T-cell (primary cell): ENCODE measurements around the gene LIMK1. TPM values are rescaled to one million over a fixed set of nuclear protein-coding genes. Genes with fewer than 3 reads are reported as not detected.

Source experiments
- ATAC-seq, 4 experiments: fragments of 200-7000 bp in 3 of 4; fragments of 150-1000 bp in 1 of 4; cut with Tn5 transposase; replicated peaks in 1 of 4; 1 replicate in 3 of 4; 2 replicates in 1 of 4; pipeline ENCODE4 v1.10.0; 2021; ENCODE audit warnings: moderate library complexity in 3 of 4, mild to moderate bottlenecking in 2 of 4, moderate number of reproducible peaks in 1 of 4
- CTCF ChIA-PET, 2 donors: fragments of 300-600 bp; sonication (Branson Sonifier 250); formaldehyde crosslinking; loops; one replicate each; lab custom pipeline; 2022; ENCODE audit warnings: antibody characterized with exemption in 2 of 2; lab: Charles Lee
- POLR2A ChIA-PET, 2 donors: fragments of 300-600 bp; sonication (Branson Sonifier 250); formaldehyde crosslinking; loops; one replicate each; lab custom pipeline; 2022; ENCODE audit warnings: antibody characterized with exemption in 2 of 2; lab: Charles Lee
- DNase-seq, 35 experiments: peaks; one replicate each; pipeline versions ENCODE4 v3.0.0 to v3.0.0-alpha.2; 2013 to 2023
- H3K27ac ChIP-seq: one replicate; pipeline ENCODE4 v1.5.1; 2013; ENCODE audit warnings: low read length
- H3K27me3 ChIP-seq, 2 experiments: replicated peaks in 1 of 2; 1 replicate in 1 of 2; 2 replicates in 1 of 2; pipeline versions ENCODE4 v1.6.1 to v1.7.0; 2013; ENCODE audit warnings: low read length in 1 of 2, mixed read lengths in 1 of 2; ENCODE audit not compliant: control insufficient read depth in 2 of 2, insufficient read depth in 2 of 2; ENCODE audit errors: extremely low read depth in 1 of 2
- H3K36me3 ChIP-seq, 2 donors: 1 replicate in 1 of 2; 2 replicates in 1 of 2; pipeline versions ENCODE4 v1.6.1 to v1.7.0; 2013; ENCODE audit warnings: low read length in 1 of 2; ENCODE audit not compliant: control insufficient read depth in 2 of 2, insufficient read depth in 1 of 2; ENCODE audit errors: extremely low read depth in 1 of 2
- H3K4me1 ChIP-seq, 2 experiments: 1 replicate in 1 of 2; 2 replicates in 1 of 2; pipeline versions ENCODE4 v1.6.1 to v1.7.0; 2013; ENCODE audit warnings: low read length in 2 of 2, mixed read lengths in 1 of 2; ENCODE audit not compliant: insufficient read depth in 2 of 2, control insufficient read depth in 1 of 2; ENCODE audit errors: extremely low read depth in 1 of 2
- H3K4me3 ChIP-seq, 2 donors: 1 replicate in 1 of 2; 2 replicates in 1 of 2; pipeline versions ENCODE4 v1.5.1 to v1.7.0; 2013; ENCODE audit warnings: mild to moderate bottlenecking in 2 of 2, low read length in 1 of 2, moderate library complexity in 1 of 2; ENCODE audit not compliant: control insufficient read depth in 1 of 2; ENCODE audit errors: extremely low read depth in 1 of 2
- H3K9me3 ChIP-seq: 2 replicates; pipeline ENCODE4 v1.7.0; 2013
- H3K27ac Mint-ChIP-seq, 2 donors: one replicate each; pipeline ENCODE4 v1.8.0; 2020 to 2021; ENCODE audit warnings: mild to moderate bottlenecking in 2 of 2, mixed read lengths in 2 of 2
- H3K27me3 Mint-ChIP-seq, 2 donors: one replicate each; pipeline ENCODE4 v1.8.0; 2021 to 2022; ENCODE audit warnings: mixed read lengths in 2 of 2
- H3K36me3 Mint-ChIP-seq: one replicate; pipeline ENCODE4 v1.8.0; 2021; ENCODE audit warnings: mixed read lengths
- H3K4me1 Mint-ChIP-seq, 3 donors: one replicate each; pipeline ENCODE4 v1.8.0; 2020 to 2022; ENCODE audit warnings: mixed read lengths in 3 of 3, mild to moderate bottlenecking in 1 of 3
- H3K4me3 Mint-ChIP-seq, 3 donors: one replicate each; pipeline ENCODE4 v1.8.0; 2020 to 2022; ENCODE audit warnings: mild to moderate bottlenecking in 3 of 3, mixed read lengths in 3 of 3, moderate library complexity in 3 of 3
- H3K9me3 Mint-ChIP-seq, 3 donors: one replicate each; pipeline ENCODE4 v1.8.0; 2020 to 2022; ENCODE audit warnings: mixed read lengths in 3 of 3
- WGBS: methylation state at CpG from one replicate; pipeline ENCODE4 v1.1.5; 2013; ENCODE audit warnings: missing lambda C conversion rate; ENCODE audit not compliant: insufficient coverage; 5-methylcytosine and 5-hydroxymethylcytosine counted together
- total RNA-seq, 35 experiments: library from RNA in 6 of 35; stranded (reverse) in 6 of 35; fragments of 120-200 nt in 1 of 35; gene quantifications; one replicate each; pipeline versions ENCODE4 v1.2.1 to v1.2.4 and lab custom pipeline; 2013 to 2026

LIMK1 gene
- total RNA-seq, 5 donors from 2014 or later (not counting 1 experiment from before 2014, with no cell fraction given), result 13.5 to 24.9 (median 18.4) TPM

DNA sequence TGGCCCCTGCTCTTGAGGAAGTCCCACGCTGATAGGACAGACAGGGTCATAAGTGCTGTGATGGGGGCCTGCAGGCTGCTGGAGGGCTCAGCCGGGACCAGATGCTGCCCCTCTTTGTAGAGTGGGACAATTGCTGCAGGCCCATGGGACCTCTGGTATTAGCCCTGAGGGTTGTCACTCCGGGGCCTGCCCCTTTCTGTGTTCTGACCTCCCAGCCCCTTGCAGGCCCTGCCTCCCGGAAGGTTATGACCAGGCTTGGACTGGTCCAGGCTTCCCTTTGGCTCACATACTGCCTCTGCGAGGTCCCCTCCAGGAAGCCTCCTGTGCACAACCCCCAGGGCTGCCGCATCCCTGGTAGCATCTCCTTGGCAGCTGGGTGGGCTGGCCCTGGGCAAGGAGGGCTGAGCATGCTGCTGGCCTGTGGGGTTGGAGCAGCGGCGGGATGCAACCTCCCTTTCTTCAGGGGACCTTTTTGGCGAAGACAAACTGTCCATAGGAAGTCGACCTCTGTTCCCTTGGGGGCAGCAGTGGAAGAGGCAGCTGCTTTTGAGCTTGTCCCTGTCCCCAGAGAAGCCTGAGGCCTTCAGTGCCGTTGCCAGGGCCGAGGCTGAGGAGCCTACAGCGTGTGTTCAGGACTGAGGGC is 8.8 kb downstream of the LIMK1 start:
- H3K4me1 ChIP-seq, result peaks cover 0 to 37% of the 10 kb centered on the region in 2 experiments
- no peaks in the 10 kb centered on the region for H3K9me3 ChIP-seq
- POLR2A ChIA-PET, result no interaction called here
- Mint-ChIP-seq H3K4me1 (peaks cover 21 to 25% (median 21%) of the 10 kb centered on the region in 3 donors), H3K27ac (peak overlapping the region; percentile 61 to 73), H3K9me3 (no peaks in the 10 kb centered on the region), H3K27me3 (no peaks in the 10 kb centered on the region), H3K4me3 (no peak overlapping the region), H3K36me3 (no peaks in the 10 kb centered on the region)
- no peaks in the 10 kb centered on the region for H3K27me3 ChIP-seq
- H3K4me3 ChIP-seq, result no peak overlapping the region
- DNase-seq (no peak), ATAC-seq (no peak)
- H3K27ac ChIP-seq, result peak overlapping the region; percentile 91
- whole genome bisulfite sequencing, result 87% methylated on average over 13 of the region's 13 CpGs
- H3K36me3 ChIP-seq, result peaks cover 1 to 2% of the 10 kb centered on the region in 2 donors
- CTCF ChIA-PET, result no interaction called here

DNA sequence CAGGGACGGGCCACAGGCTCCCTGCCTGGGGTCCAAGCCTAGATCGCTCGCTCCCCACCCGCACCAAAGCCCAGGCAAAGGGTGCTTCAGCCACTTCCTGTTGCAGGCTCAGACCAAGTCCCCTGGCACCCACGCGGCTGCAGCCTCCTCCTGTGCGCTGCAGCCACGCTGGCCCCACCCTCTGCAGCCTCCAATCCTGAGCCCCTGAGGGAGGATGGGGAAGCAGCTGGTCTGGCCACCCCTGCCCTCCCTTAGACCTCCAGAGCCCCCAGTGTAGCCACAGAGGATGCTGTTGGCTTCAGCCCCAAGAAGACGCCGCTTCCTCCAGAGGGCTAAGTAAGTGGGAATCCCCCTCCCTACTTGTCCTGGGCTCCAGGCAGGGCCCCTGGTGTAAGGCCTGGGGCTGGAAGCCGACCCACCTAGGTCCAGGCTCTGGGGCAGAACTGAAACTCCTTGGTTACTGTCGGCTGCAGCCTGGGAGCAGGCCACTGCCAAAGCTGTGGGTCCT is 9.4 kb downstream of the LIMK1 start:
- peaks cover 4 to 7% of the 10 kb centered on the region in 2 donors for H3K36me3 ChIP-seq
- H3K9me3 Mint-ChIP-seq, result no peaks in the 10 kb centered on the region
- H3K4me1 Mint-ChIP-seq, result peaks cover 20 to 25% (median 21%) of the 10 kb centered on the region in 3 donors
- ATAC-seq, result no peak
- no peaks in the 10 kb centered on the region for H3K27me3 Mint-ChIP-seq
- H3K4me3 ChIP-seq, result peak overlapping the region in 1 of 2 donors; percentile 60
- no peaks in the 10 kb centered on the region for H3K9me3 ChIP-seq
- ChIA-PET CTCF (interaction anchor here (0.6 to 1.3 kb wide), 2 partner anchors 9 to 22 kb away, joined by 3 to 7 read pairs; partner anchors contain the start of gene LIMK1 (in 1 of the 2)), POLR2A (interaction anchor here in 1 of 2 donors (0.6 kb wide), 1 partner anchor 108 kb away, joined by 6 read pairs; no protein-coding TSS in a partner anchor)
- no peaks in the 10 kb centered on the region for H3K27me3 ChIP-seq
- peak overlapping the region in 1 of 3 donors; percentile 83 for H3K4me3 Mint-ChIP-seq
- 57% methylated on average over 9 of the region's 12 CpGs for WGBS
- peak in 3 of 35 experiments; percentile 10 to 30 (median 21) for DNase-seq
- H3K27ac ChIP-seq, result peak overlapping the region; percentile 91
- H3K4me1 ChIP-seq, result peaks cover 0 to 37% of the 10 kb centered on the region in 2 experiments
- peaks cover 6% of the 10 kb centered on the region for H3K36me3 Mint-ChIP-seq
- H3K27ac Mint-ChIP-seq, result peak overlapping the region; percentile 61 to 95

DNA sequence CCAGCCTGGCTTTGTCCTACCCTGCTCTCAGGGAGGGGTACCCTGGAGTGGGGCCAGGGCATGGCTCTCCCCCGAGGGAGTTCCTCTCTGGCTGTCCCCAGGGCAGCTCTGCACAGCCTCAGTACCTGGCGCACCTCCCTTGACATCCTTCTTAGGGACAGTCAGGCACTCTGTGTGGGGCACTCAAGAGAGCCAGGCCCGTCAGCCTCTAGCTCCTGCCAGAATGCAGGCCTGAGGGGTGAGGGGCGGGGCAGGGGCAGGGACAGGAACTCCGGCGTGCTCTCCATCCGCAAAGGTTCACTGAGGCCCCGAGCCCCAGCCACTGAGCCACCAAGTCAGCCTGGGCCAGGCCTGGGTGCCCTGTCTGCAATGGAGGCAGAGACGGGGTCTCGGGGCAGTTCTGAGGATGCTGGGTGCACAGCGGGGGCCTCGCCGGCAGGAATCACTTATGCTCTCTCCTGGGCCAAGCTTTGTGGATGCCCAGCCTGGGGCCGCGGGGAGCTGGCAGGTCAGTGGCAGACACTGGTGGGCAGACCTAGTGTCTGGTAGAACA is 10.1 kb downstream of the LIMK1 start:
- H3K27ac ChIP-seq, result peak overlapping the region; percentile 91
- CTCF ChIA-PET, result interaction anchor here (0.6 to 1.3 kb wide), 3 partner anchors 10 to 111 kb away, joined by 3 to 7 read pairs (median 4); partner anchors contain the start of gene LIMK1 (in 1 of the 2)
- H3K4me3 ChIP-seq, result peak overlapping the region; percentile 60 to 69
- Mint-ChIP-seq H3K27me3 (no peaks in the 10 kb centered on the region), H3K36me3 (peaks cover 10% of the 10 kb centered on the region), H3K4me1 (peaks cover 17 to 25% (median 21%) of the 10 kb centered on the region in 3 donors), H3K4me3 (peak overlapping the region; percentile 80 to 88 (median 83)), H3K27ac (peak overlapping the region; percentile 93 to 95), H3K9me3 (no peaks in the 10 kb centered on the region)
- no peaks in the 10 kb centered on the region for H3K27me3 ChIP-seq
- WGBS, result 22% methylated on average over 14 of the region's 15 CpGs
- peaks cover 0 to 37% of the 10 kb centered on the region in 2 experiments for H3K4me1 ChIP-seq
- ATAC-seq (peak in 3 of 4 experiments; percentile 18 to 34 (median 30)), DNase-seq (peak in 4 of 35 experiments; percentile 8 to 32 (median 15))
- H3K9me3 ChIP-seq, result no peaks in the 10 kb centered on the region
- peaks cover 7 to 12% of the 10 kb centered on the region in 2 donors for H3K36me3 ChIP-seq
- POLR2A ChIA-PET, result interaction anchor here in 1 of 2 donors (0.6 kb wide), 2 partner anchors 57 to 107 kb away, joined by 3 to 6 read pairs; no protein-coding TSS in a partner anchor

DNA sequence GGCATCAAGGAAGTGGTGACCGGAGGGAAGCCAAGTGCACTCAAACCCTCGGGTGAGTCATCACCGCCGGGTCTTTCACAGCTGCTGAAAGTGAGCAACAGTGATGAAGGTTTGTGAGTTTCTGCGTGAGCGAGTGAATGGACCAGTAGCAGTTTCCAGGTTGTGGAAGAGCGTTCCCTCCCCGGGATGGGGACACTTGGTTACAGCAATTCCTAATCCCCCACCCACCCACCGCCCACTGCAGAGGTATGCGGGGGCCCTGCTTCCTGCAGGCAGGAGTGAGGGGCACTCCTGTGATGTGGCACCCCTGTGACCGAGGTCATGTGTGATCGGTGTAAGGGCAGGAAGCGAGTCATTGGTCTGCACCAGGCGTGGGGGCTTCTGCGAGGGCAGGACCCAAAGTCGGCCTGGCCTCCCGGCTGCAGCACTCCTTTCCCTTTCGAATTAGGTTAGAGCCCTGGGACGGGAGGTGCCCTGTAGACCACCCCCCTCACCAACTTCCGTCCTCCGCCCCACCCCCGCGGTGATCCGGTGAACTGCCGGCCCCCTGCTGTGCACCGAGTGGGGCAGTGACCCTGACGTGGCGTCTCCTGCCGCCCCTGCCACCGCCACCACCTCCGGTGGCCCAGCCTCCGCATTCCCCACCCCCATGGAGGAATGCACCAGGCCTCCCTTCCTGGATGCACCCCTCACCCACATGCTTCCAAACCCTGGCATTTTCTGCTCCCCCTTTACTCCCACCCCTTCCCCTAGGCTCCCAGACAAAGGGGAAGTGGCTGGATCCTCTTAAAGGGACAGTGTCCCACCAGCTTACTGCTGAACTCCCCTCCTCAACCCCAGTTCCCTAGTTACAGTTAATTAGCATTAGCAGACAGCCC is 10.9 kb downstream of the LIMK1 start:
- Histone ChIP-seq H3K27ac (peak overlapping the region; percentile 91), H3K27me3 (no peaks in the 10 kb centered on the region), H3K36me3 (peaks cover 7 to 17% of the 10 kb centered on the region in 2 donors), H3K4me3 (peak overlapping the region; percentile 60 to 69), H3K9me3 (no peaks in the 10 kb centered on the region), H3K4me1 (peaks cover 0 to 37% of the 10 kb centered on the region in 2 experiments)
- ChIA-PET POLR2A (interaction anchor here in 1 of 2 donors (0.5 to 0.6 kb wide), 2 partner anchors 58 to 1819 kb away, joined by 3 read pairs; no protein-coding TSS in a partner anchor), CTCF (interaction anchor here (0.6 to 1.3 kb wide), 3 partner anchors 11 to 111 kb away, joined by 3 to 4 read pairs (median 3); partner anchors contain the start of gene LIMK1 (in 1 of the 2))
- Mint-ChIP-seq H3K4me3 (peak overlapping the region; percentile 80 to 88 (median 83)), H3K27ac (peak overlapping the region; percentile 93 to 95), H3K27me3 (no peaks in the 10 kb centered on the region), H3K4me1 (peaks cover 15 to 25% (median 21%) of the 10 kb centered on the region in 3 donors), H3K9me3 (no peaks in the 10 kb centered on the region), H3K36me3 (peaks cover 10% of the 10 kb centered on the region)
- peak; percentile 24 to 75 (median 55) for DNase-seq
- WGBS, result under 1% methylated on average over 13 of the region's 32 CpGs
- peak; percentile 78 to 86 (median 83) for ATAC-seq

DNA sequence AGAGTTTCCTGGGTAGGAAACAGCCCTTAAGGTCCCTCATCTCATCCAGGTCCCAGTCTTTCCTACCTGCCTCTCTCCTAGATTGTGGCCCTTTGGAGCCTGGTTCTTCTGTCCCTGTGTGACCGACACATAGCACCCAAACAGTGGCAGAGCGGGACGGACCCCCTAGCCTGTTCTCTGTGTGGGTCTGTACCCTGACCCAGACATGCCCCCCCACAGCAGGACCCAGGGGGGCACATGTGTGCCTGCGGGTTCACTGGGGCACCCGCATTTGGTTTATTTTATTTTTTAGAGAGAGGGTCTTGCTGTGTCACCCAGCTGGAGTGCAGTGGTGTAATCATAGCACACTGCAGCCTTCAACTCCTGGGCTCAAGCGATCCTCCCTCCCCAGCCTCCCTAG is 11.5 kb downstream of the LIMK1 start:
- ATAC-seq (no peak), DNase-seq (no peak)
- H3K4me3 Mint-ChIP-seq, result peak overlapping the region; percentile 80 to 88 (median 83)
- H3K36me3 Mint-ChIP-seq, result peaks cover 12% of the 10 kb centered on the region
- peaks cover 11 to 25% (median 21%) of the 10 kb centered on the region in 3 donors for H3K4me1 Mint-ChIP-seq
- no peaks in the 10 kb centered on the region for H3K27me3 Mint-ChIP-seq
- Histone ChIP-seq H3K4me1 (peaks cover 0 to 37% of the 10 kb centered on the region in 2 experiments), H3K9me3 (no peaks in the 10 kb centered on the region), H3K27me3 (no peaks in the 10 kb centered on the region), H3K4me3 (peak overlapping the region; percentile 60 to 69), H3K27ac (peak overlapping the region; percentile 91), H3K36me3 (peaks cover 7 to 23% of the 10 kb centered on the region in 2 donors)
- no peaks in the 10 kb centered on the region for H3K9me3 Mint-ChIP-seq
- CTCF ChIA-PET, result no interaction called here
- H3K27ac Mint-ChIP-seq, result peak overlapping the region; percentile 93 to 95
- POLR2A ChIA-PET, result no interaction called here
- WGBS, result 92% methylated on average over 3 of the region's 6 CpGs
